Cardiac fibroblast (primary cell): Measurements from ENCODE around the gene JAK3.
"Not testable (repeated sequence)": the region's sequence is repeated elsewhere in the genome, so short reads cannot be mapped to it uniquely, and the experiment has no call there.

Source experiments
- DNase-seq, 2 donors: peaks; one replicate each; pipeline versions ENCODE4 v3.0.0 to v3.0.0-alpha.2; 2010; ENCODE audit warnings: low read depth in 2 of 2
- H3K4me3 ChIP-seq, 2 donors: replicated peaks in 1 of 2; 1 replicate in 1 of 2; 2 replicates in 1 of 2; pipeline ENCODE4 v1.5.1; 2011; ENCODE audit warnings: low read depth in 2 of 2, low read length in 2 of 2, mild to moderate bottlenecking in 2 of 2, moderate library complexity in 1 of 2
- CTCF ChIP-seq: IDR thresholded peaks from one replicate; pipeline ENCODE4 v1.5.1; 2011; ENCODE audit warnings: low read depth, mild to moderate bottlenecking, low read length, inconsistent platforms

Gene JAK3

GRCh38 chr19:17847538-17848366 is at the start of gene JAK3:
Gene JAK3, minus strand, starts transcription at chr19:17847982. Its CDS starts 3,565 bp downstream, at chr19:17844417.
- no peak for TF ChIP-seq CTCF
- peak; percentile 80 to 87 for DNase-seq
- H3K4me3 ChIP-seq = peak within 1 kb of the TSS; percentile 45 to 50

- no peak for DNase-seq
- no peak for TF ChIP-seq CTCF
- H3K4me3 ChIP-seq = no peak overlapping the region
These were observed 46.0 kb upstream of the JAK3 start for GRCh38 chr19:17893766-17894165.

GRCh38 chr19:17889609-17890214 is 41.9 kb upstream of the JAK3 start:
- TF ChIP-seq CTCF = no peak
- no peak overlapping the region for H3K4me3 ChIP-seq
- DNase-seq = peak; percentile 56 to 61

GRCh38 chr19:17888260-17888659 is 40.5 kb upstream of the JAK3 start:
- no peak for TF ChIP-seq CTCF
- no peak overlapping the region for H3K4me3 ChIP-seq
- DNase-seq = no peak

- H3K4me3 ChIP-seq, DNase-seq: not testable (repeated sequence)
These were observed 39.4 kb upstream of the JAK3 start for GRCh38 chr19:17887221-17887620.

- DNase-seq = no peak
- TF ChIP-seq CTCF = no peak
- no peak overlapping the region for H3K4me3 ChIP-seq
These were observed 38.7 kb upstream of the JAK3 start for GRCh38 chr19:17886515-17886914.

- TF ChIP-seq CTCF = no peak
- H3K4me3 ChIP-seq = no peak overlapping the region
- DNase-seq = no peak
These were observed 36.0 kb upstream of the JAK3 start for GRCh38 chr19:17883627-17884410.
